Naive thymus-derived CD4-positive, alpha-beta T cell (primary cell): ENCODE results near the gene GPR146. TPM values are rescaled to one million over a fixed set of nuclear protein-coding genes. Genes with fewer than 3 reads are reported as not detected.

Experiments
- ATAC-seq: fragments of 150-1000 bp; cut with Tn5 transposase; 2 replicates; pipeline ENCODE4 v1.10.0; 2021; ENCODE audit warnings: mild to moderate bottlenecking, moderate library complexity
- CTCF ChIA-PET: fragments of 350-600 bp; sonication (Branson Sonifier 250); formaldehyde crosslinking; loops from one replicate; lab custom pipeline; 2021; ENCODE audit warnings: antibody characterized with exemption; lab: Charles Lee
- POLR2A ChIA-PET: fragments of 350-600 bp; sonication (Branson Sonifier 250); formaldehyde crosslinking; loops from one replicate; lab custom pipeline; 2021; ENCODE audit warnings: antibody characterized with exemption, inconsistent platforms; lab: Charles Lee
- DNase-seq, 9 donors: peaks; one replicate each; pipeline versions ENCODE4 v3.0.0 to v3.0.0-alpha.2; 2020 to 2022; ENCODE audit warnings: mixed read lengths in 1 of 9
- H3K27ac ChIP-seq: one replicate; pipeline ENCODE4 v1.7.0; 2013; ENCODE audit warnings: mild to moderate bottlenecking, low read depth, low read length, moderate library complexity
- H3K27me3 ChIP-seq, 2 donors: one replicate each; pipeline ENCODE4 v1.7.0; 2013; ENCODE audit warnings: low read length in 2 of 2, mild to moderate bottlenecking in 2 of 2, moderate library complexity in 2 of 2; ENCODE audit not compliant: control insufficient read depth in 2 of 2, insufficient read depth in 2 of 2
- H3K36me3 ChIP-seq, 3 experiments: 1 replicate in 2 of 3; 2 replicates in 1 of 3; pipeline ENCODE4 v1.7.0; 2013; ENCODE audit warnings: low read length in 3 of 3, mild to moderate bottlenecking in 3 of 3, moderate library complexity in 1 of 3; ENCODE audit not compliant: insufficient read depth in 3 of 3, control insufficient read depth in 2 of 3
- H3K4me1 ChIP-seq, 2 donors: one replicate each; pipeline ENCODE4 v1.7.0; 2013; ENCODE audit warnings: low read length in 2 of 2, mild to moderate bottlenecking in 2 of 2, moderate library complexity in 1 of 2; ENCODE audit not compliant: control insufficient read depth in 2 of 2, insufficient read depth in 2 of 2
- H3K4me3 ChIP-seq: 2 replicates; pipeline ENCODE4 v1.7.0; 2013; ENCODE audit warnings: mild to moderate bottlenecking, low read length
- H3K9me3 ChIP-seq, 3 experiments: 1 replicate in 2 of 3; 2 replicates in 1 of 3; pipeline ENCODE4 v1.7.0; 2013; ENCODE audit warnings: low read length in 3 of 3; ENCODE audit not compliant: control insufficient read depth in 2 of 3
- H3K27ac Mint-ChIP-seq, 9 donors: one replicate each; pipeline ENCODE4 v1.8.0; 2020 to 2022; ENCODE audit warnings: mixed read lengths in 9 of 9, mild to moderate bottlenecking in 8 of 9, moderate library complexity in 5 of 9, inconsistent platforms in 2 of 9
- H3K27me3 Mint-ChIP-seq, 5 donors: one replicate each; pipeline ENCODE4 v1.8.0; 2021 to 2022; ENCODE audit warnings: mixed read lengths in 5 of 5, mild to moderate bottlenecking in 1 of 5
- H3K36me3 Mint-ChIP-seq, 5 donors: one replicate each; pipeline ENCODE4 v1.8.0; 2020 to 2022; ENCODE audit warnings: mixed read lengths in 5 of 5, mild to moderate bottlenecking in 3 of 5, inconsistent platforms in 1 of 5
- H3K4me1 Mint-ChIP-seq, 7 donors: one replicate each; pipeline ENCODE4 v1.8.0; 2020 to 2022; ENCODE audit warnings: mixed read lengths in 7 of 7, mild to moderate bottlenecking in 3 of 7, inconsistent platforms in 1 of 7
- H3K4me3 Mint-ChIP-seq, 10 donors: one replicate each; pipeline ENCODE4 v1.8.0; 2020 to 2022; ENCODE audit warnings: mild to moderate bottlenecking in 10 of 10, mixed read lengths in 10 of 10, moderate library complexity in 6 of 10, inconsistent platforms in 2 of 10
- H3K9me3 Mint-ChIP-seq, 11 donors: one replicate each; pipeline ENCODE4 v1.8.0; 2020 to 2022; ENCODE audit warnings: mixed read lengths in 11 of 11, mild to moderate bottlenecking in 4 of 11, inconsistent platforms in 1 of 11, moderate library complexity in 1 of 11
- intact Hi-C, 2 donors: fragments of 100-400 bp; cut with micrococcal nuclease; formaldehyde crosslinking; loops; one replicate each; pipeline ENCODE4 v1.15.1; 2023
- polyA plus RNA-seq, 2 donors: library from polyadenylated mRNA; unstranded; fragments of 300-500 nt; fragmentation: Illumina TruSeq; gene quantifications; one replicate each; pipeline ENCODE4 v1.2.3, GENCODE V29; 2021
- total RNA-seq, 6 experiments: library from RNA in 5 of 6; stranded (reverse) in 5 of 6; gene quantifications; 1 replicate in 5 of 6; 2 replicates in 1 of 6; pipeline ENCODE4 v1.2.3 and lab custom pipeline; 2021 to 2026

GPR146 gene
- total and polyA plus RNA-seq, 7 experiments from 2014 or later: 10.1 to 26.5 (median 15.9) TPM

DNA sequence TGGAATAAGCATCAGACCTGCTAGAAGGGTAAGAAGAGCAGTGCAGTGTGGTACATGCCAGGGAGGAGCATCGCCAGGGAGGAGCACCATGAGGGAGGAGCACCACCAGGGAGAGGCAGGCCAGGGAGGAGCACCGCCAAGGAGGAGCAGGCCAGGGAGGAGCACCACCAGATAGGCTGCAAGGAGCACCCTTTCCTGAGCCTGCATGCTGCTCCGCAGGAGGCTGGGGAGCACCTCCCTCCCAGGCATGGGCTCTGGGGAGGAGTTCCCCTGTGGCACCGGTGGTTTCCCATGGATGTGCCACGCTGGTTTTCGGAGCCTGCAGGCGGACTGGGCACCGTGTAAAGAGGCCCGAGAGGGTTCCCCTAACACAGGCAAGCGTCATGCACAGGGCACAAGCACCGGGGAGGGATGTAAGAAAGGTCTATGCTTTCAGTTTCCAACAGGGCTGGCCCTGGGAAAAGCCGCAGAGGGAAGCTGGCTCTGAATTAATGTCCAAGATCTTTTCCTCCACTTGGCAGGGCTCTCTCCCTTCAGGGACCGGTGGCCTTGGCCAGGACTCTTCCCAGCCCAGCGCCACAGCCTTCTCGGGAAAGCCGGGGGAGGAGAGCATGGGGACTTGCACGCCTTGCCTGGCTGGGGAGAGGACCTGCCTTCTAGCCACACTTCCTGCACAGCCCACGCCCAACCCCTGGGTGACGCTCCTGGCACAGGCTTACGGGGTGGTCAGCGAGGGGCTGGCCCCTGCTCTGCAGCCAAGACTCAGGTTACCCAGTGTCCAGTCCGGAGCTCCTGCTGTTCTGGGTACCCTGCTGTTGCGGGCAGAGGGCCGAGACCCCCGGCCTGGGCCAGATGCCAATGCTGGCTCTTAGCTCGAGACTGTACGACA lies 32.1 kb downstream of the GPR146 start:
- H3K4me1 Mint-ChIP-seq: peaks cover 0 to 8% (median 0%) of the 10 kb centered on the region in 7 donors
- H3K36me3 ChIP-seq: no peaks in the 10 kb centered on the region
- no peaks in the 10 kb centered on the region for H3K36me3 Mint-ChIP-seq
- no peaks in the 10 kb centered on the region for H3K9me3 ChIP-seq
- ATAC-seq (no peak), DNase-seq (no peak)
- H3K27me3 Mint-ChIP-seq: no peaks in the 10 kb centered on the region
- intact Hi-C loops: no loop called here
- ChIA-PET CTCF (interaction anchor here (1.0 kb wide), 1 partner anchor 84 kb away, joined by 5 read pairs; no protein-coding TSS in a partner anchor), POLR2A (no interaction called here)
- H3K27ac ChIP-seq: no peak overlapping the region
- no peak overlapping the region for H3K27ac Mint-ChIP-seq
- no peak overlapping the region for H3K4me3 Mint-ChIP-seq
- H3K9me3 Mint-ChIP-seq: no peaks in the 10 kb centered on the region
- H3K4me3 ChIP-seq: no peak overlapping the region
- no peaks in the 10 kb centered on the region for H3K27me3 ChIP-seq
- no peaks in the 10 kb centered on the region for H3K4me1 ChIP-seq

DNA sequence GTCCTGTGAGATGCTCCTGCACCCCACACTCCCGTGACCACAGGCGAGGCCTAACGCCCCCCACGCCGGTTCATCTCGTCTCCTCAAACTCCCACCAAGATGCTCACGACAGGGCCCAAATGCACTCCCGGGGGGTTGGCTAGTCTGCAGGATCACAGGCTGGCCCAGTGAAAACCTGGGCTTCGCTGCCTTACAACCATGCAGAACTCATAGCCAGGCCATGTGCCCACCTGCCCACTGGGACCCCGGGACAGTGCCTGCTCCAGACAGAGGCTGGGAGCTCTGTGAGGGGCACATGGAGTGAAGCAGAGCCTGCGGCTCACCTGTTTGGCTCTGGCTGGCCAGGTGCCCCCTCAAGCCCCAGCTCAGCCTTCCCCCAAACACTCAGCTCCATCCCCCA lies 34.2 kb downstream of the GPR146 start:
- intact Hi-C loops: no loop called here
- Mint-ChIP-seq H3K4me3 (no peak overlapping the region), H3K4me1 (peaks cover 0 to 5% (median 0%) of the 10 kb centered on the region in 7 donors), H3K27me3 (no peaks in the 10 kb centered on the region), H3K36me3 (no peaks in the 10 kb centered on the region), H3K9me3 (no peaks in the 10 kb centered on the region), H3K27ac (no peak overlapping the region)
- H3K36me3 ChIP-seq: no peaks in the 10 kb centered on the region
- POLR2A ChIA-PET: interaction anchor here (0.6 kb wide), 1 partner anchor 38 kb away, joined by 3 read pairs; no protein-coding TSS in a partner anchor
- CTCF ChIA-PET: interaction anchor here (0.6 kb wide), 1 partner anchor 225 kb away, joined by 3 read pairs; no protein-coding TSS in a partner anchor
- H3K9me3 ChIP-seq: no peaks in the 10 kb centered on the region
- no peak for ATAC-seq
- H3K27me3 ChIP-seq: no peaks in the 10 kb centered on the region
- DNase-seq: no peak
- no peak overlapping the region for H3K4me3 ChIP-seq
- H3K27ac ChIP-seq: no peak overlapping the region
- H3K4me1 ChIP-seq: no peaks in the 10 kb centered on the region

DNA sequence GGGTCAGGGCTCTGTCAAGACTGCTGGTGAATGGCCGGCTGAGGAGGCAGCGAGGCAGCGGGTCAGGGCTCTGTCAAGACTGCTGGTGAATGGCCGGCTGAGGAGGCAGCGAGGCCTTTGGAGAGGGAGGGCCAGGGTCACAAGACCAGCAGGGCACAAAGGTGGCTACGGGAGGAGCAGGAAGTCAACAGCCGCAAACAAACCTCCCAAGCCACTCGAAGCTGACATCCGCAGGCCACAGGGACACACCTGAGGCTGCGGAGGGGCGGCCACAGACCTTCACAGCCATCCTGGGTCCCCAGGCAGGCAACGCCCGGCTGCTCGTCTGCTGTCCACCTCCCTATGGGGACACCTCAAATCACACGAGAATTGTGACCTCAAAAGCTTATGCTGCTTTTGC lies 34.6 kb downstream of the GPR146 start:
- intact Hi-C loops: no loop called here
- H3K4me3 Mint-ChIP-seq: no peak overlapping the region
- H3K9me3 ChIP-seq: no peaks in the 10 kb centered on the region

DNA sequence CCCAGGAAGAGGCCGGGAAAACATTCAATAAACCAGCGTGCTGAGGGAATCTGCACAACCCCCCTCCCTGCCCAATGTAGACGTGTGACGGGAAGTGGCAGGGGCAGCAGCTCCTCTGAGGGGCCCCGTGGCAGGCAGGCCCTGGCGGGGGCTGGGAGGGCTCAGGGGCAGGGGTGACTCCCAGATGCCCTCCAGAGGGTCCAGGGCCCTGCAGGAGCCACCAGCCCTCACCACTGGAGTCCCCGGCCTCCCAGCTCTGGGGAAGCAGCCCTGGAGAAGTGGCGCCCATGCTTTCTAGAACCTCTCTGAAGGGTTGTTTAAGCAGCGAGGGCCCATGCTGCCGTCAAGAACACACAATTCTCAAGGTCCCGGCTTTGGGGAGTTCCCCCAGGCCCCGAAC lies 35.2 kb downstream of the GPR146 start:
- POLR2A ChIA-PET: no interaction called here
- no peak overlapping the region for H3K27ac Mint-ChIP-seq
- Histone ChIP-seq H3K9me3 (no peaks in the 10 kb centered on the region), H3K27me3 (no peaks in the 10 kb centered on the region), H3K4me1 (no peaks in the 10 kb centered on the region), H3K36me3 (no peaks in the 10 kb centered on the region), H3K4me3 (no peak overlapping the region), H3K27ac (no peak overlapping the region)
- H3K4me1 Mint-ChIP-seq: peaks cover 0 to 2% (median 0%) of the 10 kb centered on the region in 7 donors
- no peaks in the 10 kb centered on the region for H3K9me3 Mint-ChIP-seq
- DNase-seq (no peak), ATAC-seq (no peak)
- H3K27me3 Mint-ChIP-seq: no peaks in the 10 kb centered on the region
- H3K4me3 Mint-ChIP-seq: no peak overlapping the region
- CTCF ChIA-PET: no interaction called here
- H3K36me3 Mint-ChIP-seq: peaks cover 0 to 3% (median 0%) of the 10 kb centered on the region in 5 donors
- intact Hi-C loops: no loop called here

More for the DNA sequence above, 34.6 kb downstream of the GPR146 start:
- Mint-ChIP-seq H3K27ac (no peak overlapping the region), H3K27me3 (no peaks in the 10 kb centered on the region), H3K36me3 (no peaks in the 10 kb centered on the region), H3K9me3 (no peaks in the 10 kb centered on the region), H3K4me1 (peaks cover 0 to 5% (median 0%) of the 10 kb centered on the region in 7 donors)
- ChIA-PET CTCF (no interaction called here), POLR2A (interaction anchor here (0.6 kb wide), 1 partner anchor 37 kb away, joined by 3 read pairs; no protein-coding TSS in a partner anchor)
- no peaks in the 10 kb centered on the region for H3K36me3 ChIP-seq
- no peaks in the 10 kb centered on the region for H3K27me3 ChIP-seq
- ATAC-seq (no peak), DNase-seq (no peak)
- no peak overlapping the region for H3K4me3 ChIP-seq
- no peak overlapping the region for H3K27ac ChIP-seq
- H3K4me1 ChIP-seq: no peaks in the 10 kb centered on the region

DNA sequence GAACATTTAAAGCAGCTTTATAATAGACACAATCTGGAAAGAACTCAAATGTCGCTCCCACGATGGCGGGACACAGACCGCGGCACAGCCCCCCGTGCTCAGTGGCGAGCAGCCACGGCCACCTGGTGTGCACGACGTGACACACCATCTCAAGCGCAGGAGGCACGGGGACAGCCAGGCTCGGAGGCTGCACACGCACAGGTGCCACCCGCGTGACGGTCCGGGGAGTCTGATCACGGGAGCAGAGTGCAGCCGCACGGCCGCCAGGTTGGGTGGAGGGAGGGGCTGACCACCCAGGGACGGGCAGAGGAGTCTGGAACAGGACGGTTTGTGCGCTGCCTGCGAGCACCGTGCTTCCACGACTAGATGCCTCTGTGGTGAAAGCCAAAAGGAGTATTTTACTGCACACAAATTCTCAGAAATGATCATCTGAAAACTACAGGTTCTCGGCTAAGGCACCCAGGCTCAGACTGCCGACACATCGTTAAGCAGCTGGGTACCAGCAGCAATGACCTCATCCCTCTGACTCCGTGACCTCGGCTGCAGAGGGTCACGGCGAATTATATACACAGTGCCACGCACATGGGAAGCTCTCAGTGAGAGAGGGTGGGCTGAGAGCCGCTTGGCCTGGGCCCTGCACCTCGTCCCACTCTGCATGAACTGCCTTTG lies 36.0 kb downstream of the GPR146 start:
- no peaks in the 10 kb centered on the region for H3K4me1 ChIP-seq
- H3K36me3 Mint-ChIP-seq: peaks cover 0 to 3% (median 0%) of the 10 kb centered on the region in 5 donors
- no peaks in the 10 kb centered on the region for H3K27me3 ChIP-seq
- no peak overlapping the region for H3K27ac ChIP-seq
- no peak for ATAC-seq
- H3K4me3 ChIP-seq: no peak overlapping the region
- ChIA-PET CTCF (no interaction called here), POLR2A (no interaction called here)
- H3K27ac Mint-ChIP-seq: no peak overlapping the region
- H3K9me3 Mint-ChIP-seq: no peaks in the 10 kb centered on the region
- H3K36me3 ChIP-seq: no peaks in the 10 kb centered on the region
- peaks cover 0 to 2% (median 0%) of the 10 kb centered on the region in 7 donors for H3K4me1 Mint-ChIP-seq
- H3K4me3 Mint-ChIP-seq: no peak overlapping the region
- DNase-seq: no peak
- H3K9me3 ChIP-seq: no peaks in the 10 kb centered on the region
- intact Hi-C loops: no loop called here
- H3K27me3 Mint-ChIP-seq: no peaks in the 10 kb centered on the region

DNA sequence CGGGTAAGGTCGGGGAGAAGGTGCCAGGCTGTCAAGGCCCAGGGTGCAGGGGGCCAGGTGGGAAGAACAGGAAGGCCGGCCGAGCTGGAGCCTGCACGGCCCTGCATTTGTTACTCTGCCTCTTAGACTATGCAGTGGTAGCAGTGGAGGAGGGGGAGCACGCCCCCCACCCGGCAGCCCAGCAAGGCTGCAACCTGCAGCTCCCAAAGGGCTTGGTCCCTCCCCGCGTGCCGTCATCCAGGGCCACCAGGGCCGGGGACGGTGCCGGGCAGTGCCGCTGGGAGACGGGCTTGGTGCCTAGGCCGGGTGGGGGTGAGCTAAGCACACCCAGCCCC lies 36.5 kb downstream of the GPR146 start:
- no peak for DNase-seq
- H3K9me3 Mint-ChIP-seq: no peaks in the 10 kb centered on the region
- no peaks in the 10 kb centered on the region for H3K9me3 ChIP-seq
- POLR2A ChIA-PET: no interaction called here
- CTCF ChIA-PET: no interaction called here
- H3K27me3 ChIP-seq: no peaks in the 10 kb centered on the region
- H3K36me3 Mint-ChIP-seq: peaks cover 0 to 3% (median 0%) of the 10 kb centered on the region in 5 donors
- no peak overlapping the region for H3K4me3 Mint-ChIP-seq
- H3K27me3 Mint-ChIP-seq: no peaks in the 10 kb centered on the region
- H3K36me3 ChIP-seq: no peaks in the 10 kb centered on the region
- ATAC-seq: no peak
- intact Hi-C loops: no loop called here
- no peaks in the 10 kb centered on the region for H3K4me1 ChIP-seq
- no peak overlapping the region for H3K4me3 ChIP-seq
- H3K27ac ChIP-seq: no peak overlapping the region
- no peak overlapping the region for H3K27ac Mint-ChIP-seq
- peaks cover 0 to 2% (median 0%) of the 10 kb centered on the region in 7 donors for H3K4me1 Mint-ChIP-seq
